Measurements from ENCODE around the gene CRISPLD2.

Gene CRISPLD2

DNA sequence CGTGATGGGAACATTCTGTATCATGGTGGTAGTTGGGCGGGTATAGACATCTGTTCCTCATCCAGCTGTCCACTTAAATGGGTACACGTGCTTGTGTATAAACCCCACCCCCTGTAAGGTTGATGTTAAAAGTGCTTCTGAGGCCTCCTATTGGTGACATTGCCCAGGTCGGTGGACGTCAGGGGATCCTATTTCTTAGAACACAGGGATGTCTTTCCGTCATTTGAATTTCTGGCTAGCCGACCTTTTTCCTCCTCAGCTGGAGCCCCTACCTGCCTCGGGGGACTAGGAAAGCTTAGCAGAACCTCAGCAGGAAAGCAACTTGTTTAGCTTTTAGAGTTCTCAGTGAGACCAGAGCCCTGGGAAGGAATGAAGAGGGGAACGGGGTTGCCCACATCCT, 16.6 kb upstream of the CRISPLD2 start:
- Histone ChIP-seq H3K9ac (ENCODE audit: low read depth, low read length) (no peak overlapping the region), H3K4me3 (ENCODE audit: low read length) (no peak overlapping the region), H3K27ac (ENCODE audit: low read depth, low read length) (no peak overlapping the region), H3K27me3 (ENCODE audit: insufficient read depth, low read length) (no peaks in the 10 kb centered on the region), H3K4me1 (ENCODE audit: insufficient read depth, low read length) (no peaks in the 10 kb centered on the region), H3K9me3 (ENCODE audit: insufficient read depth, low read depth, low read length) (no peaks in the 10 kb centered on the region), H3K36me3 (ENCODE audit: insufficient read depth, low read length) (no peaks in the 10 kb centered on the region)
- WGBS = 81% methylated on average over 9 of the region's 9 CpGs

DNA sequence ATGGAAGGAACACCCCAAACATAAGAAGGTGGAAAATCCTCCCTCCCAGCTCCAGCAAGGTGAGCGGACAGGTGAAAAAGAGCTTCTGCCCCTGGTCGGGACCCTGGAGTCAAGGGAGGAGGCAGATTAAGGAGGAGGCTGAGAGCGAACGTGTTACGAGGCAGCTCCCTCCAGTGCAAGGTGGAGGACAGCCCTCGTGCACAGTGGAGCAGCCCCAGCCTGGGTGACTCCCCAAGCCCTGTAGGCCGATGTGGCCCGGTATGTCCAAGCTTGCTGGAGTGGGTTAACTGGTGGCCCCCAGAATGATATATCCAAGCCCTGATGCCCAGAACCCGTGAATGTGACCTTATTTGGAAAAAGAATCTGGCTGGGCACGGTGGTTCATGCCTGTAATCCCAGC, 15.5 kb upstream of the CRISPLD2 start:
- H3K36me3 ChIP-seq (ENCODE audit: insufficient read depth, low read length) = no peaks in the 10 kb centered on the region
- no peaks in the 10 kb centered on the region for H3K27me3 ChIP-seq (ENCODE audit: insufficient read depth, low read length)
- H3K27ac ChIP-seq (ENCODE audit: low read depth, low read length) = no peak overlapping the region
- no peaks in the 10 kb centered on the region for H3K9me3 ChIP-seq (ENCODE audit: insufficient read depth, low read depth, low read length)
- H3K9ac ChIP-seq (ENCODE audit: low read depth, low read length) = no peak overlapping the region
- H3K4me1 ChIP-seq (ENCODE audit: insufficient read depth, low read length) = no peaks in the 10 kb centered on the region
- no peak overlapping the region for H3K4me3 ChIP-seq (ENCODE audit: low read length)
- 93% methylated on average over 10 of the region's 10 CpGs for WGBS

DNA sequence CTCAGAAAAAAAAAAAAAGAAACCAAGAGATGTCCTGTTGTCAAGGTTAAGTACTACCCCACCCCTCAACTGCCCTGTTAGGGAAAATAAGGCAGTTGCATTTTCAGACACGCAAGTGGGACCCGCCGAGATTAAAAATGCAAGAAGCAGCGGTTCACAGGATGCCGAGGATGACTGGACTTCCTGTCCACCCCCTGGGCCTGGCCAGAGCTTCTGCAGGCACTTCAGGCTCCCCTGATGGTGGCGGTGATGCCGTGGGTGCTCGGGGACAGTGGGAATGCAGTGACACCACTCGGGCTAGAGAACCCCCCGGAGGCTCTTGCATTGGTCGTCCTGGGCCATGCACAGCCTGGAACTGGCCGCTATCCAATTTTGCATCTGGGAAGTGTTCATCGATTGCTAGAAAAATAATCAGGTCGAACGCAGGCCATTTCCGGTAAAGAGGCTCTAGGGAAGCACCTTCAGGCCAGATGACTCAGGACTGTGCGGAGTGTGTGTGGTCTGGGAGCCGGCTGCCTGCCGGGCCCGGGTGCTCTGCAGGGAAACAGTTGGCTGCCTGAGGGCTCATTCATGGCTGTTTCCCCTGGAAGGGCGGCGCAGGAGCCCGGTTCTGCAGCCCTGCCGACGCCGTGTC, 13.4 kb upstream of the CRISPLD2 start:
- H3K4me1 ChIP-seq (ENCODE audit: insufficient read depth, low read length) = no peaks in the 10 kb centered on the region
- H3K36me3 ChIP-seq (ENCODE audit: insufficient read depth, low read length) = no peaks in the 10 kb centered on the region
- no peaks in the 10 kb centered on the region; the same call in 1 of the 2 replicates for H3K27me3 ChIP-seq (ENCODE audit: insufficient read depth, low read length)
- no peak overlapping the region for H3K27ac ChIP-seq (ENCODE audit: low read depth, low read length)
- peaks cover under 1% of the 10 kb centered on the region; the same call in 1 of the 2 replicates for H3K9me3 ChIP-seq (ENCODE audit: insufficient read depth, low read depth, low read length)
- H3K9ac ChIP-seq (ENCODE audit: low read depth, low read length) = no peak overlapping the region
- H3K4me3 ChIP-seq (ENCODE audit: low read length) = no peak overlapping the region
- 69% methylated on average over 26 of the region's 26 CpGs for WGBS

GRCh38 chr16:84806890-84807258, 12.9 kb upstream of the CRISPLD2 start:
- H3K4me3 ChIP-seq (ENCODE audit: low read length) = no peak overlapping the region
- no peaks in the 10 kb centered on the region for H3K4me1 ChIP-seq (ENCODE audit: insufficient read depth, low read length)
- no peak overlapping the region for H3K9ac ChIP-seq (ENCODE audit: low read depth, low read length)
- no peaks in the 10 kb centered on the region for H3K36me3 ChIP-seq (ENCODE audit: insufficient read depth, low read length)
- no peak overlapping the region for H3K27ac ChIP-seq (ENCODE audit: low read depth, low read length)
- WGBS = 90% methylated on average over 10 of the region's 10 CpGs
- H3K27me3 ChIP-seq (ENCODE audit: insufficient read depth, low read length) = no peaks in the 10 kb centered on the region; the same call in 1 of the 2 replicates
- peaks cover 3% of the 10 kb centered on the region; the same call in 1 of the 2 replicates for H3K9me3 ChIP-seq (ENCODE audit: insufficient read depth, low read depth, low read length)

DNA sequence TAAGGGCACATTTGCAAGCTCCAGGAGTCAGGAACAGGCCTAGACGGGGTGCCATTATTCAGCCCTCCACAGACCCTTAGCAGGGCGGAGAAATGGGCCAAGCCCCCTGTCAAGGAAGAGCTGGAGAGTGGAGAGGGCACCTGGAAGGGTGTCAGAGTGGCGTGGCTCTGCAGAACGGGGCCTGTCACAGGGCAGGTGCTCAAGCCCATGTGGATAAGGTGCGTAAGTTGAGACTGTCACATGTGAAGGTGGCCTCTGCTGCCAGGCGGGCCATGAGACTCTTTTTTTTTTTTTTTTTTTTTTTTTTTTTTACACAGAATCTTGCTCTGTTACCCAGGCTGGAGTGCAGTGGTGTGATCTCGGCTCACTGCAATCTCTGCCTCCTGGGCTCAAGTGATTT, 12.0 kb upstream of the CRISPLD2 start:
- H3K4me1 ChIP-seq (ENCODE audit: insufficient read depth, low read length) = no peaks in the 10 kb centered on the region
- peaks cover 3% of the 10 kb centered on the region; the same call in 1 of the 2 replicates for H3K9me3 ChIP-seq (ENCODE audit: insufficient read depth, low read depth, low read length)
- H3K4me3 ChIP-seq (ENCODE audit: low read length) = no peak overlapping the region
- no peak overlapping the region for H3K27ac ChIP-seq (ENCODE audit: low read depth, low read length)
- no peaks in the 10 kb centered on the region; the same call in 1 of the 2 replicates for H3K27me3 ChIP-seq (ENCODE audit: insufficient read depth, low read length)
- WGBS = 94% methylated on average over 7 of the region's 7 CpGs
- H3K9ac ChIP-seq (ENCODE audit: low read depth, low read length) = no peak overlapping the region
- H3K36me3 ChIP-seq (ENCODE audit: insufficient read depth, low read length) = no peaks in the 10 kb centered on the region

DNA sequence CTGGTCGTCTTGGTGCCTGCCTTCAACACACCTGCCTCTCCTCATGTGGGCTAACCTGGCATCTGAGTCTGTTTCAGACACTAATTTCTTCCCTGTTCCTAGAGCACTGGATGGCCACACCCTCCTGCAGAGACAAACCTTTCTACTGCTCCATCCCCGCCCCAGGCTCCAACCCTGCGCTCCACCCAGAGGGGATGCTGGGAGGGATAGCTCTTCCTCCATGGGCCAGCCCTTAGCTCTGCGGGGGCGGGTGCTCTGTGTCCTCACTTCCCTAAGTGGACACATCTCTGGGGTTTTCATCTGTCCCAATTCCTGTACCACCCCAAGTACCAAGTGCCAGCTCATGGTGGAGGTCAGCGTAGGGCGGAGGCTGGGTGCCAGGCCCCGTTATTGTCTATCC, 11.0 kb upstream of the CRISPLD2 start:
- no peaks in the 10 kb centered on the region for H3K4me1 ChIP-seq (ENCODE audit: insufficient read depth, low read length)
- no peak overlapping the region for H3K4me3 ChIP-seq (ENCODE audit: low read length)
- no peaks in the 10 kb centered on the region; the same call in 1 of the 2 replicates for H3K27me3 ChIP-seq (ENCODE audit: insufficient read depth, low read length)
- no peak overlapping the region for H3K9ac ChIP-seq (ENCODE audit: low read depth, low read length)
- no peaks in the 10 kb centered on the region for H3K36me3 ChIP-seq (ENCODE audit: insufficient read depth, low read length)
- H3K27ac ChIP-seq (ENCODE audit: low read depth, low read length) = no peak overlapping the region
- 93% methylated on average over 8 of the region's 8 CpGs for WGBS
- H3K9me3 ChIP-seq (ENCODE audit: insufficient read depth, low read depth, low read length) = peaks cover 3% of the 10 kb centered on the region; the same call in 1 of the 2 replicates

DNA sequence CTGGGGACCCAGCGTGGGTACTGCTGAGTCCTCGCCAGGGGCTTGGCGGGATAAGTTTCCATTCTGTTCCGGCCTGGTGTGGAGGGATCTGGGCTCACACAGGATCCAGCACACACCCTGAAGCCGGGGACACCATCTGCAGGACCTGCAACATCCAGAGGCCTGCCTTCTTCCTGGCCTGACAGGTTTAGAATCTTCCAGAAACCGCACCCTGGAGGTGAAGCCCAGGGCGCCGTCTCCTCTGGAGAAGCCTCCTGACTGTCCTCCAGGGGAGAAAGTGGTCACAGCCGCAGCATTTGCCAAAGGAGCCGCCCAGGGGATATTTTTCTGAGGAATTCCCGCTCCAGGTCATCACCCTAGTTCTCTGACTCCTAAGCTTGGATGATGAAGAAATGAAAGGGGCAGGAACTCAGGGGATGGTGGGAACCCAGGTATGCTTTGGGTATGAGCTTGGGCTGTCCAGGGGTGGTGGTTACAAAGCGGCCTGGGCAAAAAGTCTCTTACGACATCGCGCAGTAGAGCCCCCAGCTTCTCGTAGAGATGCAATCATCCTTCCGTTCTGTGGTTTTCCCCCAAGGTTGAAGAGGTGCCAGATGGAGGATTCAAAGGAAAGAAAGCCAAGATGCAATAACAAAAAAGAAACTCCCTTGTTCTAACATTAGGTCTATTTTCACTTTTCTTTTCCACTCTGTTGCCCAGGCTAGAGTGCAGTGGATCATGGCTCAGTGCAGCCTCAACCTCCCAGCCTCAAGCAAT, 9.1 kb upstream of the CRISPLD2 start:
- no peaks in the 10 kb centered on the region for H3K4me1 ChIP-seq (ENCODE audit: insufficient read depth, low read length)
- H3K9ac ChIP-seq (ENCODE audit: low read depth, low read length) = no peak overlapping the region
- no peak overlapping the region for H3K4me3 ChIP-seq (ENCODE audit: low read length)
- no peak overlapping the region for H3K27ac ChIP-seq (ENCODE audit: low read depth, low read length)
- H3K9me3 ChIP-seq (ENCODE audit: insufficient read depth, low read depth, low read length) = peaks cover 3% of the 10 kb centered on the region; the same call in 1 of the 2 replicates
- H3K36me3 ChIP-seq (ENCODE audit: insufficient read depth, low read length) = no peaks in the 10 kb centered on the region
- H3K27me3 ChIP-seq (ENCODE audit: insufficient read depth, low read length) = no peaks in the 10 kb centered on the region; the same call in 1 of the 2 replicates
- 96% methylated on average over 17 of the region's 17 CpGs for WGBS

GRCh38 chr16:84811529-84811928, 8.3 kb upstream of the CRISPLD2 start:
- WGBS = 100% methylated on average over 1 of the region's 2 CpGs

DNA sequence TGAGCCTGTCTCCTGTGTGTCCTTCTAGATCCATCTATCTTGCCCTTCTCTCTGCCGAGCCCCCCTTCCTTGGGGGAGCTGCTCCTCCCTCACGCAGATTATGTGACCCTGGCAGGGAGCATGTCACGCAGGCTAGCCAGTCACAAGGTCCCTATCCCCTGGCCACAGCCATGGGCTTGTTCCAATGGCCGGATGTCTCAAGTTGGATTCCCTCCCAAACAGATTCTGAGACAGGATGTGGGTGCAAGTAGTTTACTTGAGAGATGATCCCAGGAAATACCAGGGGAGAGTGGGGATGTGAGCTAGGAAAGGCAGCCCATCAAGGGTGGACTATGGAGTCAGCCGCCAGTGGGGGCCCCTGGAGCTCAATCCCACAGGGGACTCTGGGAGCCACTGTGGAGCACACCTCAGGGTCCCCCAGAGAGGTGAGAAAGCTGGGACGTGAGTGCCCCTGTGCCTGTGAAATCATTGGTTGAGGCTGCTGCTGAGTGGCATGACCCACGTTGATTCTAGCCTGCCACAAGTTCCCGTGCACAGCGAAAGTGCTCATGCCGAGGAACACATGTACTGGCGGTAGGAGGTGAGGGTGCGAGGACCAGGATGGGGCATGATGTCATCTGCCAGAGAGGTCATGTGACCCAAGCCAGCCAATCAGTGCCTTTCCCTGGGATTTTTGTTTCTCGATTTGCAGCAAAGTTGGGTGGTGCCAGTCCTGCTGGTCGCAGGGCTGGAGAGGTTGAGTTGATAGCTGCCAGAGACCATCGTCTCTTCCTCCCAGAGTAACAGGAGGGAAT, 6.4 kb upstream of the CRISPLD2 start:
- no peak overlapping the region for H3K4me3 ChIP-seq (ENCODE audit: low read length)
- no peaks in the 10 kb centered on the region; the same call in 1 of the 2 replicates for H3K27me3 ChIP-seq (ENCODE audit: insufficient read depth, low read length)
- 79% methylated on average over 15 of the region's 15 CpGs for WGBS
- H3K27ac ChIP-seq (ENCODE audit: low read depth, low read length) = no peak overlapping the region
- H3K9ac ChIP-seq (ENCODE audit: low read depth, low read length) = no peak overlapping the region
- no peaks in the 10 kb centered on the region for H3K4me1 ChIP-seq (ENCODE audit: insufficient read depth, low read length)
- H3K9me3 ChIP-seq (ENCODE audit: insufficient read depth, low read depth, low read length) = peaks cover 3% of the 10 kb centered on the region; the same call in 1 of the 2 replicates
- H3K36me3 ChIP-seq (ENCODE audit: insufficient read depth, low read length) = no peaks in the 10 kb centered on the region

More at GRCh38 chr16:84811529-84811928, 8.3 kb upstream of the CRISPLD2 start:
- no peak overlapping the region for H3K27ac ChIP-seq (ENCODE audit: low read depth, low read length)
- H3K9me3 ChIP-seq (ENCODE audit: insufficient read depth, low read depth, low read length) = peaks cover 3% of the 10 kb centered on the region; the same call in 1 of the 2 replicates
- H3K9ac ChIP-seq (ENCODE audit: low read depth, low read length) = no peak overlapping the region
- H3K4me3 ChIP-seq (ENCODE audit: low read length) = no peak overlapping the region
- no peaks in the 10 kb centered on the region for H3K36me3 ChIP-seq (ENCODE audit: insufficient read depth, low read length)
- H3K4me1 ChIP-seq (ENCODE audit: insufficient read depth, low read length) = no peaks in the 10 kb centered on the region
- no peaks in the 10 kb centered on the region; the same call in 1 of the 2 replicates for H3K27me3 ChIP-seq (ENCODE audit: insufficient read depth, low read length)

DNA sequence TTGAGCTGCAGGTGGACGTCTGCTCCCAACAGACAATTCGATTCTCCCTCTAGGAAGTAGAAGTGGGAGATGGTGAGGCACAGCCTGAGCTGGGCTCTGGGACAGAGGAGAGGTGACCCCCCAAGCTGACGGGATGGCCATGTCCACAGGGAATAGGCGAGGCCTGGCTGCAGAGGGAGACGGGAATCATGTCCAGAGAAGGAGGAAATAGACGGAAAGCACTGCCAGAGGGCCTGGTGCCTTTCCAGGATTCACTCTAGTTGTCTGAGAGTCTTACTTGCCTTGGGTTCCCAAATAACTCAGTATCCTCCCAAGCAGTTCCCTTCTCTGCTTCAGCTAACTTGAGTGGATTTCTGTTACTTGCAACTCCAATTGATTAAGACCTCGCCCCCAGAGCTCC, 4.3 kb upstream of the CRISPLD2 start:
- Histone ChIP-seq H3K27ac (ENCODE audit: low read depth, low read length) (no peak overlapping the region), H3K9ac (ENCODE audit: low read depth, low read length) (no peak overlapping the region), H3K36me3 (ENCODE audit: insufficient read depth, low read length) (no peaks in the 10 kb centered on the region), H3K9me3 (ENCODE audit: insufficient read depth, low read depth, low read length) (peaks cover 3% of the 10 kb centered on the region; the same call in 1 of the 2 replicates), H3K4me3 (ENCODE audit: low read length) (no peak overlapping the region), H3K4me1 (ENCODE audit: insufficient read depth, low read length) (no peaks in the 10 kb centered on the region), H3K27me3 (ENCODE audit: insufficient read depth, low read length) (peaks cover 20% of the 10 kb centered on the region)
- 75% methylated on average over 7 of the region's 7 CpGs for WGBS

- no peaks in the 10 kb centered on the region for H3K4me1 ChIP-seq (ENCODE audit: insufficient read depth, low read length)
- H3K9ac ChIP-seq (ENCODE audit: low read depth, low read length) = no peak overlapping the region
- peaks cover 3% of the 10 kb centered on the region; the same call in 1 of the 2 replicates for H3K9me3 ChIP-seq (ENCODE audit: insufficient read depth, low read depth, low read length)
- no peak overlapping the region for H3K27ac ChIP-seq (ENCODE audit: low read depth, low read length)
- H3K27me3 ChIP-seq (ENCODE audit: insufficient read depth, low read length) = peaks cover 26% of the 10 kb centered on the region
- WGBS = 91% methylated on average over 7 of the region's 7 CpGs
- H3K36me3 ChIP-seq (ENCODE audit: insufficient read depth, low read length) = no peaks in the 10 kb centered on the region
- no peak overlapping the region for H3K4me3 ChIP-seq (ENCODE audit: low read length)
Measured at GRCh38 chr16:84816023-84816422, 3.8 kb upstream of the CRISPLD2 start.
